ENCODE results near the gene VAMP2.

VAMP2 gene

GRCh38 chr17:8118769-8119580 is 43.8 kb downstream of the VAMP2 start:
- Histone ChIP-seq H4K20me1 (ENCODE audit: low read depth, low read length) (no peaks in the 10 kb centered on the region), H3K27ac (ENCODE audit: low read depth, low read length) (peak overlapping the region; percentile 38)
- TF ChIP-seq CTCF (IDR thresholded peaks at IDR 0.05; ENCODE audit: insufficient read depth, low read length, poor library complexity, severe bottlenecking) (peak; percentile 93), EZH2phosphoT487 (conservative IDR thresholded peaks at IDR 0.05; ENCODE audit: low read length) (no peak)

GRCh38 chr17:8117980-8118768 is 44.6 kb downstream of the VAMP2 start, which contains the start of gene ALOXE3:
TSS of gene ALOXE3 (minus strand) at chr17:8118514. CDS start at chr17:8117990, 524 bp downstream.
- no peaks in the 10 kb centered on the region for H3K79me2 ChIP-seq (ENCODE audit: insufficient read depth, low read length)
- H3K9ac ChIP-seq (ENCODE audit: low read length): peak within 1 kb of the TSS; percentile 57
- H3K4me3 ChIP-seq (ENCODE audit: insufficient read depth, low read length, poor library complexity, severe bottlenecking): peak within 1 kb of the TSS; percentile 57
- H3K27me3 ChIP-seq (ENCODE audit: low read length): no peaks in the 10 kb centered on the region
- H3K9me2 ChIP-seq (replicated peaks; ENCODE audit: insufficient read depth, low read length): no peaks in the 10 kb centered on the region
- H2AFZ ChIP-seq (ENCODE audit: low read depth, low read length, severe bottlenecking): peak within 1 kb of the TSS; percentile 81
- no peaks in the 10 kb centered on the region for H3K36me3 ChIP-seq (ENCODE audit: low read length)
- H3K4me2 ChIP-seq (ENCODE audit: low read depth, low read length, poor library complexity, severe bottlenecking): peak within 1 kb of the TSS; percentile 98
- TF ChIP-seq CTCF (IDR thresholded peaks at IDR 0.05; ENCODE audit: insufficient read depth, low read length, poor library complexity, severe bottlenecking) (no peak), EZH2phosphoT487 (conservative IDR thresholded peaks at IDR 0.05; ENCODE audit: low read length) (no peak)
- peak within 1 kb of the TSS; percentile 38 for H3K27ac ChIP-seq (ENCODE audit: low read depth, low read length)
- no peaks in the 10 kb centered on the region for H4K20me1 ChIP-seq (ENCODE audit: low read depth, low read length)
- H3F3A ChIP-seq (ENCODE audit: insufficient read depth): peaks cover 24% of the 10 kb centered on the region
- H3K9me3 ChIP-seq (ENCODE audit: insufficient read depth, low read length): no peaks in the 10 kb centered on the region

More at GRCh38 chr17:8118769-8119580, 43.8 kb downstream of the VAMP2 start:
- H3K9me3 ChIP-seq (ENCODE audit: insufficient read depth, low read length): no peaks in the 10 kb centered on the region
- peak overlapping the region; percentile 57 for H3K4me3 ChIP-seq (ENCODE audit: insufficient read depth, low read length, poor library complexity, severe bottlenecking)
- no peaks in the 10 kb centered on the region for H3K9me2 ChIP-seq (replicated peaks; ENCODE audit: insufficient read depth, low read length)
- peak overlapping the region; percentile 98 for H3K4me2 ChIP-seq (ENCODE audit: low read depth, low read length, poor library complexity, severe bottlenecking)
- peak overlapping the region; percentile 81 for H2AFZ ChIP-seq (ENCODE audit: low read depth, low read length, severe bottlenecking)
- no peaks in the 10 kb centered on the region for H3K79me2 ChIP-seq (ENCODE audit: insufficient read depth, low read length)
- H3K27me3 ChIP-seq (ENCODE audit: low read length): no peaks in the 10 kb centered on the region
- peak overlapping the region; percentile 57 for H3K9ac ChIP-seq (ENCODE audit: low read length)
- H3F3A ChIP-seq (ENCODE audit: insufficient read depth): peaks cover 24% of the 10 kb centered on the region
- no peaks in the 10 kb centered on the region for H3K36me3 ChIP-seq (ENCODE audit: low read length)

DNA sequence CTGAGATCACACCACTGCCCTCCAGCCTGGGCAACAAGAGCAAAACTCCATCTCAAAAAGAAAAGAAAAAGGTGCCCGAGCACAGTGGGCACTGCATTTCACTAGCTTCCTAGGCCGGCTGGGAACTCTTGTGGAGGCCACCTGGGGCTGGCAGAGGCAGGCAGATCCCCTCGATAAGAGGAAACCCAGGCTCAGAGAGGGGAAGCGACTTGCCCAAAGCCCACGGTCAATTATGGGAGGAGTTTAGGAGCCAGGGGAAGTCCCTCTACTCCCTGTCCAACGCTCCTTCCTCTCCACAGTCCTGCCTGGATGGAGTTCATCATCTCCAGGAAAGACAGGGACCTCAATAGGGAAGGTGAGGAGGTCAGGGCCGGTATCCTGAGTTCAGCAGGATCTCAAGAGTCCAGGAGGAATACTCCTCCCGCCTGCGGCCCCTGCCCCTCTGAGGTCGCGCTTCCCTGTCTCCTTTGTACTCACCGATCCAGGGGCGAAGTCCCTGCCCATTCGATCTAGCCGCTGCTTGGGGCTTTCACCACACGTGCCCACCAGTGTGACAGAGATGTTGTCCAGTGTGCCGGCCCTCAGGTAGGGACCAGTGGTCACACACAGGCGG is 45.3 kb downstream of the VAMP2 start:
- Histone ChIP-seq H2AFZ (ENCODE audit: low read depth, low read length, severe bottlenecking) (no peak overlapping the region), H3K4me3 (ENCODE audit: insufficient read depth, low read length, poor library complexity, severe bottlenecking) (no peak overlapping the region), H3K4me2 (ENCODE audit: low read depth, low read length, poor library complexity, severe bottlenecking) (no peak overlapping the region), H3K27ac (ENCODE audit: low read depth, low read length) (no peak overlapping the region), H3K79me2 (ENCODE audit: insufficient read depth, low read length) (no peaks in the 10 kb centered on the region), H4K20me1 (ENCODE audit: low read depth, low read length) (no peaks in the 10 kb centered on the region), H3K27me3 (ENCODE audit: low read length) (no peaks in the 10 kb centered on the region), H3K9ac (ENCODE audit: low read length) (no peak overlapping the region), H3K9me2 (replicated peaks; ENCODE audit: insufficient read depth, low read length) (no peaks in the 10 kb centered on the region), H3F3A (ENCODE audit: insufficient read depth) (peaks cover 24% of the 10 kb centered on the region), H3K9me3 (ENCODE audit: insufficient read depth, low read length) (no peaks in the 10 kb centered on the region), H3K36me3 (ENCODE audit: low read length) (no peaks in the 10 kb centered on the region)
- TF ChIP-seq CTCF (IDR thresholded peaks at IDR 0.05; ENCODE audit: insufficient read depth, low read length, poor library complexity, severe bottlenecking) (no peak), EZH2phosphoT487 (conservative IDR thresholded peaks at IDR 0.05; ENCODE audit: low read length) (no peak)
